ENCODE measurements around the gene HDAC1.
"Not testable (repeated sequence)": the region's sequence is repeated elsewhere in the genome, so short reads cannot be mapped to it uniquely, and the experiment has no call there.

HDAC1 gene

DNA sequence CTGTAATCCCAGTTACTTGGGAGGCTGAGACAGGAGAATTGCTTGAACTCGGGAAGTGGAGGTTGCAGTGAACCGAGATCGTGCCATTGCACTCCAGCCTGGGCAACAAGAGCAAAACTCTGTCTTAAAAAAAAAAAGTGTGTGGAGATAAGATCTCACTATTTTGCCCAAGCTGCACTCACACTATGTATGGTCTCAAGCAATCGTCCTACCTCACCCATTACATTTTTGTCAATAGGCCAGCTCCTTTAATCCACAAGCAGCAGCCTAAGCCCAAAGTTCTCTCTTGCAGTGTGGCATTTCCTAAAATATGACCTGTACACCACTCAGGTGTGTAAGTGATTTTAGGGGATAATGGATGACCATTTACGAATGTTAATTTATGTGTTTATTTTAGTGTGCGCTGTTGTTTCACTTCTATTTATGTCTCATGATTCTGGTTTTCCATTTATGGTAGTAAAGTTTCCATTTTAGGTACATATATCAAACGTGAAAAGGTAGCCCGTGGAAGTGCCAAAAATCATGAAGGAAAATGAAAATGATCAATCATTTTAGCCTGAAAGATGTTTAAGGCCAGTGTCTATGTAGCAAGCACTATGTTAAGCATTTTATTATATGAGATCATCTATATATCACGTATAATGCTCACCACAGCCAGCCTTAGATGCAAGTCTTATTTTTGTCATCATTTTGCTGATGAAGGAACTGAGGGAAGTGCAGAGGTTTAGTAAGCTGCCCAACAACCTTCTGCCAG lies 35.2 kb upstream of the HDAC1 start:
- no peaks in the 10 kb centered on the region for H3K79me2 ChIP-seq (ENCODE audit: control insufficient read depth, insufficient read depth, low read length, unreplicated experiment)

DNA sequence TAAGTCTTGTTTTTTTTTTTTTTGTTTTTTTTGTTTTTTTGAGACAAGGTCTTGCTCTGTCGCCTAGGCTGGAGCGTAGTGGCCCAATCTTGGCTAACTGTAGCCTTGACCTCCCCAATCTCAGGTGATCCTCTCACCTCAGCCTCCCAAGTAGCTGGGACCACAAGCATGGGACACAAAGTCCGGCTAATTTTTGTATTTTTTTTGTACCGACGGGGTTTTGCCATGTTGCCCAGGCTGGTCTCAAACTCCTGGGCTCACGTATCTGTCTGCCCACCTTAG lies 34.7 kb upstream of the HDAC1 start:
- Histone ChIP-seq H3K27ac (ENCODE audit: low read depth, low read length) (no peak overlapping the region), H3K4me1 (ENCODE audit: control insufficient read depth, insufficient read depth, low read length, unreplicated experiment) (no peaks in the 10 kb centered on the region), H3K27me3 (ENCODE audit: insufficient read depth, low read length) (no peaks in the 10 kb centered on the region), H3K79me2 (ENCODE audit: control insufficient read depth, insufficient read depth, low read length, unreplicated experiment) (no peaks in the 10 kb centered on the region), H2AFZ (ENCODE audit: low read length, unreplicated experiment) (no peak overlapping the region), H3K36me3 (ENCODE audit: insufficient read depth, low read length) (no peaks in the 10 kb centered on the region), H3K4me3 (ENCODE audit: low read depth, low read length) (no peak overlapping the region)

More for the DNA sequence above, 35.2 kb upstream of the HDAC1 start:
- no peaks in the 10 kb centered on the region for H3K36me3 ChIP-seq (ENCODE audit: insufficient read depth, low read length)
- no peak overlapping the region for H2AFZ ChIP-seq (ENCODE audit: low read length, unreplicated experiment)
- H3K27ac ChIP-seq (ENCODE audit: low read depth, low read length): no peak overlapping the region
- no peaks in the 10 kb centered on the region for H3K27me3 ChIP-seq (ENCODE audit: insufficient read depth, low read length)
- H3K4me3 ChIP-seq (ENCODE audit: low read depth, low read length): no peak overlapping the region
- H3K4me1 ChIP-seq (ENCODE audit: control insufficient read depth, insufficient read depth, low read length, unreplicated experiment): no peaks in the 10 kb centered on the region

DNA sequence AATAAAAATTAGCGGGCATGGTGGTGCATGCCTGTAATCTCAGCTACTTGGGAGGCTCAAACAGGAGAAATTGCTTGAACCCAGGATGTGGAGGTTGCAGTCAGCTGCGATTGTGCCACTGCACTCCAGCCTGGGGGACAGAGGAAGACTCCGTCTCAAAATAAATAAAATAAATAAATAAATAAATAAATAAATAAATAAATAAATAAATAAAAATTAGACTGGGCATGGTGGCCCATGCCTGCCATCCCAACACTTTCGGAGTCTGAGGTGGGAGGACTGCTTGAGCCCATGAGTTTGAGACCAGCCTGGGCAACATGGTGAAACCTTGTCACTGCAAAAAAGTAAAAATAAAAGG lies 28.7 kb upstream of the HDAC1 start:
- H3K27me3 ChIP-seq (ENCODE audit: insufficient read depth, low read length); H3K79me2 ChIP-seq (ENCODE audit: control insufficient read depth, insufficient read depth, low read length, unreplicated experiment); H3K36me3 ChIP-seq (ENCODE audit: insufficient read depth, low read length); H2AFZ ChIP-seq (ENCODE audit: low read length, unreplicated experiment); H3K4me3 ChIP-seq (ENCODE audit: low read depth, low read length); H3K27ac ChIP-seq (ENCODE audit: low read depth, low read length); H3K4me1 ChIP-seq (ENCODE audit: control insufficient read depth, insufficient read depth, low read length, unreplicated experiment): not testable (repeated sequence)

DNA sequence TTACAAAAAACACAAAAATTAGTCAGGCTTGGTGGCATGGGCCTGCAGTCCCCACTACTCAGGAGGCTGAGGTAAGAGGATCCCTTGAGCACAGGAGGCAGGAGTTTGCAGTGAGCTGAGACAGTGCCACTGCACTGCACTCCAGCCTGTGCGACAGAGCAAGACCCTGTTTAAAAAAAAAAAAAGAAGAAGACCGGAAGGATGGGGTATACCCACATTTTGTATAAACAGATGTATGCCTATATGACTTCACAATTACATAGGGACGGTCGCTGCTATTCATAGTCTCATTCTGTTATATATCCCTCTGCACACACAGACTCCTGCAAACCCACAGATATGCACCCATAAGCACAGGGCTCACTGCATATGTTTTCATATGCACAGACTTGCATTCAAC lies 28.1 kb upstream of the HDAC1 start:
- Histone ChIP-seq H3K79me2 (ENCODE audit: control insufficient read depth, insufficient read depth, low read length, unreplicated experiment) (no peaks in the 10 kb centered on the region), H3K27ac (ENCODE audit: low read depth, low read length) (no peak overlapping the region), H3K4me3 (ENCODE audit: low read depth, low read length) (no peak overlapping the region), H3K27me3 (ENCODE audit: insufficient read depth, low read length) (no peaks in the 10 kb centered on the region), H2AFZ (ENCODE audit: low read length, unreplicated experiment) (no peak overlapping the region), H3K4me1 (ENCODE audit: control insufficient read depth, insufficient read depth, low read length, unreplicated experiment) (peaks cover 8% of the 10 kb centered on the region), H3K36me3 (ENCODE audit: insufficient read depth, low read length) (no peaks in the 10 kb centered on the region)

DNA sequence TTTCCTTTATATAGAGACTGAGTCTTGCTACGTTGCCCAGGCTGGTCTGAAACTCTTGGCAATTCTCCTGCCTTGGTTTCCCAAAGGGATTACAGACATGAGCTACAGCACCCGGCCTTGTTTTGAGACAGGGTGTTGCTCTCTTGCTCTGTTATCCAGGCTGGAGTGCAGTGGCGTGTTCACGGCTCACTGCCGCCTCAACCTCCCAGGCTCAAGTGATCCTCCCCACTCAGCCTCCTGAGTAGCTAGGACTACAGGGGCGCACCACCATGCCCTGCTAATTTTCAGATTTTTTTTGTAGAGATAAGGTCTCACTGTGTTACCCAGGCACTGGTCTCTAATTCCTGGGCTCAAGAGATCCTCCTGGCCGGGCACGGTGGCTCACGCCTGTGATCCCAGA lies 26.0 kb upstream of the HDAC1 start:
- H3K4me1 ChIP-seq (ENCODE audit: control insufficient read depth, insufficient read depth, low read length, unreplicated experiment): peaks cover 8% of the 10 kb centered on the region
- no peak overlapping the region for H2AFZ ChIP-seq (ENCODE audit: low read length, unreplicated experiment)
- no peak overlapping the region for H3K27ac ChIP-seq (ENCODE audit: low read depth, low read length)
- no peaks in the 10 kb centered on the region for H3K79me2 ChIP-seq (ENCODE audit: control insufficient read depth, insufficient read depth, low read length, unreplicated experiment)
- no peaks in the 10 kb centered on the region for H3K36me3 ChIP-seq (ENCODE audit: insufficient read depth, low read length)
- H3K4me3 ChIP-seq (ENCODE audit: low read depth, low read length): no peak overlapping the region
- no peaks in the 10 kb centered on the region for H3K27me3 ChIP-seq (ENCODE audit: insufficient read depth, low read length)

- Histone ChIP-seq H3K36me3 (ENCODE audit: insufficient read depth, low read length) (no peaks in the 10 kb centered on the region), H2AFZ (ENCODE audit: low read length, unreplicated experiment) (no peak overlapping the region), H3K27me3 (ENCODE audit: insufficient read depth, low read length) (no peaks in the 10 kb centered on the region), H3K4me1 (ENCODE audit: control insufficient read depth, insufficient read depth, low read length, unreplicated experiment) (peaks cover 8% of the 10 kb centered on the region), H3K27ac (ENCODE audit: low read depth, low read length) (peak overlapping the region; percentile 29), H3K79me2 (ENCODE audit: control insufficient read depth, insufficient read depth, low read length, unreplicated experiment) (no peaks in the 10 kb centered on the region), H3K4me3 (ENCODE audit: low read depth, low read length) (no peak overlapping the region)
Measured at GRCh38 chr1:32266921-32267591, 24.8 kb upstream of the HDAC1 start.

DNA sequence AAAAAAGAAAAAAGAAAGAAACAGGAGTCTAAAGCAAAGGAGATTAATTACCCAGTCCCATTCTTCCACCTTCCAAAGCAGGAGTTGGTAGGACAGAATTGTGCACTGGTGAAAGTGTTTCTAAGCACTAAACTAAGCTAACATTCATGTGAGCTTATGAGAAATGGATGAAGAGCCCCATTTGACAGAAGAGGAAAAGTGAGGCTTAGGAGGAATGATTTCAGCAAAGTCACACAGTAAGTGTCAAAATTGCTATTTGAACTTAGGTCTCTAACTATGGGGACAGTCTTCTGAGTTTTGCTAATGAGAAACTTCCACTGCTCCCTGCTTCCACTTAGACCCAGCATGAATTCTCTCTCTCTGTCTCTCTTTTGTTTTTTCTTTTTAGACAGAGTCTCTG lies 22.1 kb upstream of the HDAC1 start:
- H3K4me1 ChIP-seq (ENCODE audit: control insufficient read depth, insufficient read depth, low read length, unreplicated experiment): peaks cover 8% of the 10 kb centered on the region

DNA sequence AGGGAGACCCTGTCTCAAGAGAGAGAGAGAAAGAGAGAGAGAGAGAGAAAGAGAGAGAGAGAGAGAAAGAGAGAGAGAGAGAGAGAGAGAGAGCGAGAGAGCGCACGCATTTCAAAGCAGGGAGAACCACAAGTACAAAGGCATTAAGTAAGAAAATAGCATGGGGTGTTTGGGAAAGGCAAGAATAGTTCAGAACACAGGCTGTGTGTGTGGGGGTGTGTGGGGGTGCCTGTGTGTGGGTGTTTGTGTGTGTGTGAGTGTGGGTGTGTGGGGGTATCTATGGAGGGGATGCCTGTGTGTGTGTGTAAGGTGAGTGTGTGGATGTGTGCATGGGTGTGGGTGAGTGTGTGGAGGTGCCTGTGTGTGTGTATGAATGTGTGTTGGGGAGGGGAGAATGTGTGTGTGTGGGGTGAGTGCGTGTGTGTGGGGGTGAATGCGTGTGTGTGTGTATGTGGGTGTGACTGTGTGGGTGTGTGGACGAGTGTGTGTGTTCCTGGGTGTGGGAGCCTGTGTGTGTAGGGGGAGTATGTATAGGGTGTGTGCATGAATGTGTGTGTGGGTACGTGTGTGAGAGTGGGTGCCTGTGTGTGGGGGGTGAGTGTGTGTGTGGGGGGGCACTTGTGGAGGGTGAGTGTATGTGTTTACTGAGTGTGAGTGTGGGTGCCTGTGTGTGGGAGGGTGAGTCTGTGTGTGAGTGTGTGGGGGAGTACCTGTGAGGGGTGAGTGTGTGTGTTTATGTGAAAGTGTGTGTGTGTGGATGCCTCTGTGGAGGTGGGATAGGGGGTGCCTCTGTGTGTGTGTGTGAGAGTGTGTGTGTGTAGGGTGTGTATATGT lies 19.1 kb upstream of the HDAC1 start:
- no peak overlapping the region for H3K4me3 ChIP-seq (ENCODE audit: low read depth, low read length)
- H3K4me1 ChIP-seq (ENCODE audit: control insufficient read depth, insufficient read depth, low read length, unreplicated experiment): no peaks in the 10 kb centered on the region
- no peaks in the 10 kb centered on the region for H3K36me3 ChIP-seq (ENCODE audit: insufficient read depth, low read length)
- no peak overlapping the region for H3K27ac ChIP-seq (ENCODE audit: low read depth, low read length)
- H3K27me3 ChIP-seq (ENCODE audit: insufficient read depth, low read length): peaks cover 43% of the 10 kb centered on the region
- no peak overlapping the region for H2AFZ ChIP-seq (ENCODE audit: low read length, unreplicated experiment)
- H3K79me2 ChIP-seq (ENCODE audit: control insufficient read depth, insufficient read depth, low read length, unreplicated experiment): no peaks in the 10 kb centered on the region

More for the DNA sequence above, 22.1 kb upstream of the HDAC1 start:
- H3K4me3 ChIP-seq (ENCODE audit: low read depth, low read length): no peak overlapping the region
- peaks cover 14% of the 10 kb centered on the region for H3K27me3 ChIP-seq (ENCODE audit: insufficient read depth, low read length)
- H3K79me2 ChIP-seq (ENCODE audit: control insufficient read depth, insufficient read depth, low read length, unreplicated experiment): no peaks in the 10 kb centered on the region
- no peaks in the 10 kb centered on the region for H3K36me3 ChIP-seq (ENCODE audit: insufficient read depth, low read length)
- no peak overlapping the region for H3K27ac ChIP-seq (ENCODE audit: low read depth, low read length)
- H2AFZ ChIP-seq (ENCODE audit: low read length, unreplicated experiment): no peak overlapping the region

GRCh38 chr1:32273391-32274208 lies 18.3 kb upstream of the HDAC1 start:
- Histone ChIP-seq H3K27me3 (ENCODE audit: insufficient read depth, low read length) (peaks cover 43% of the 10 kb centered on the region), H3K36me3 (ENCODE audit: insufficient read depth, low read length) (no peaks in the 10 kb centered on the region), H3K4me1 (ENCODE audit: control insufficient read depth, insufficient read depth, low read length, unreplicated experiment) (no peaks in the 10 kb centered on the region), H3K4me3 (ENCODE audit: low read depth, low read length) (no peak overlapping the region), H3K79me2 (ENCODE audit: control insufficient read depth, insufficient read depth, low read length, unreplicated experiment) (no peaks in the 10 kb centered on the region), H3K27ac (ENCODE audit: low read depth, low read length) (no peak overlapping the region), H2AFZ (ENCODE audit: low read length, unreplicated experiment) (no peak overlapping the region)

GRCh38 chr1:32274646-32275340 lies 17.1 kb upstream of the HDAC1 start:
- no peaks in the 10 kb centered on the region for H3K79me2 ChIP-seq (ENCODE audit: control insufficient read depth, insufficient read depth, low read length, unreplicated experiment)
- peaks cover 43% of the 10 kb centered on the region for H3K27me3 ChIP-seq (ENCODE audit: insufficient read depth, low read length)
- H3K36me3 ChIP-seq (ENCODE audit: insufficient read depth, low read length): no peaks in the 10 kb centered on the region
- H2AFZ ChIP-seq (ENCODE audit: low read length, unreplicated experiment): no peak overlapping the region
- H3K4me1 ChIP-seq (ENCODE audit: control insufficient read depth, insufficient read depth, low read length, unreplicated experiment): no peaks in the 10 kb centered on the region
- no peak overlapping the region for H3K4me3 ChIP-seq (ENCODE audit: low read depth, low read length)
- H3K27ac ChIP-seq (ENCODE audit: low read depth, low read length): no peak overlapping the region
